ENCODE measurements around the gene TM9SF3. TPM values are rescaled to one million over a fixed set of nuclear protein-coding genes. Genes with fewer than 3 reads are reported as not detected.

Gene TM9SF3
- total and polyA plus RNA-seq, 2 of the 4 experiments (the other 2 are of a cell fraction): 33.7 to 61.8 TPM

DNA sequence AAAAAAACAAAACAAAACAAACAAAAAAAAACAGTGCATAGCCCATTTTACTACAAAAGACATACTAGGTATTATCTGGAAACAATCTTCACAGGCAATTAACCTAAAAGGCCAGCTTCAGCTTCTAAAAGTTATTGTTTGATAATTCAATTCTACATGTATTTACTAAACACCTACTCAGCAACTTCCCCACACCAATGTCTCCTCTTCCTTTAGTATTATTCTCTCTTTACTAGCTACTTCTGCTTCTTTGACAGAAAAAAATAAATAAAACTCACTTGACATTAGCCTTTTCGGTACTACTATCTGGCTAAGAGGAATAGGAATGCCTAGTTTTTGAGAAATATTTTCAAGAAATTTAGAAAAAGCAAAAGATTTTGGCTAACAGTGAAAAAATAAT, 2.8 kb downstream of the TM9SF3 start:
- TF ChIP-seq BHLHE40 (IDR thresholded peaks at IDR 0.05; ENCODE audit: low read depth, low read length) (no peak), RCOR1 (IDR thresholded peaks at IDR 0.05; ENCODE audit: insufficient replicate concordance, low read length) (no peak), FOS (IDR thresholded peaks at IDR 0.05; ENCODE audit: low read depth, low read length) (no peak), RFX5 (IDR thresholded peaks at IDR 0.05; ENCODE audit: low read depth, low read length) (no peak), RAD21 (IDR thresholded peaks at IDR 0.05; ENCODE audit: low read length) (no peak)
- H4K5ac ChIP-seq (ENCODE audit: low read depth, low read length): no peak overlapping the region
- no CpG with 5 or more reads among the region's 1 CpG for WGBS, 2 experiments (ENCODE audit: extremely low coverage in 2 of 2, insufficient read length in 1 of 2)
- intact Hi-C loops (cut with micrococcal nuclease): no loop called here
- H3K27me3 ChIP-seq (ENCODE audit: control insufficient read depth, insufficient read depth, low read length): no peaks in the 10 kb centered on the region
- no peak overlapping the region for H2BK20ac ChIP-seq (ENCODE audit: low read depth, low read length)
- dilution Hi-C loops (cut with HindIII; ENCODE audit: low sequenced_read_pairs, unreplicated experiment): no loop called here
- no peak overlapping the region for H3K4me2 ChIP-seq (ENCODE audit: low read depth, low read length)
- H3K4me3 ChIP-seq (ENCODE audit: insufficient read depth, low read depth, low read length): no peak overlapping the region
- peaks cover 0 to 26% of the 10 kb centered on the region in 2 experiments; a peak in 2 of 4 replicates for H3K79me1 ChIP-seq (ENCODE audit: low read depth in 1 of 2, low read length in 2 of 2)
- no peak overlapping the region for H2BK5ac ChIP-seq (ENCODE audit: low read depth, low read length, poor library complexity, severe bottlenecking)
- H2AFZ ChIP-seq (replicated peaks; ENCODE audit: low read length, poor library complexity): no peak overlapping the region
- H3K36me3 ChIP-seq (ENCODE audit: control insufficient read depth, insufficient read depth, low read length): no peaks in the 10 kb centered on the region; the same call in 1 of the 2 replicates
- ChIA-PET CTCF (interaction anchor here (0.7 kb wide), 1 partner anchor 14 kb away, joined by 7 read pairs; no protein-coding TSS in a partner anchor), POLR2A (ENCODE audit: unreplicated experiment) (no interaction called here)
- H3K23ac ChIP-seq (ENCODE audit: low read depth, low read length): no peak overlapping the region
- H3K4ac ChIP-seq (ENCODE audit: low read depth, low read length): no peak overlapping the region
- BruUV-seq (replicated peaks): no TSS peak
- peaks cover 15% of the 10 kb centered on the region for H3K4me1 ChIP-seq (ENCODE audit: control insufficient read depth, insufficient read depth, low read length)
- H3K9ac ChIP-seq (ENCODE audit: low read depth, low read length): no peak overlapping the region
- no peak overlapping the region for H4K8ac ChIP-seq (ENCODE audit: low read depth in 2 of 2, low read length in 2 of 2)
- no peak overlapping the region for H3K14ac ChIP-seq (replicated peaks; ENCODE audit: low read depth, low read length)
- peaks cover 72% of the 10 kb centered on the region for H4K20me1 ChIP-seq (ENCODE audit: insufficient read depth, low read length)
- no peak overlapping the region for H2AK5ac ChIP-seq (ENCODE audit: low read depth, low read length)
- no peak overlapping the region for H2AK9ac ChIP-seq (replicated peaks; ENCODE audit: low read depth, low read length, poor library complexity)
- H3K18ac ChIP-seq (ENCODE audit: low read depth, low read length): no peak overlapping the region
- H3K9me1 ChIP-seq (ENCODE audit: insufficient read depth, low read length): peaks cover 7% of the 10 kb centered on the region; the same call in 1 of the 2 replicates
- no peak for DNase-seq
- H3K56ac ChIP-seq (ENCODE audit: extremely low read depth, insufficient read depth, low read length): no peak overlapping the region
- no peak overlapping the region for H2BK15ac ChIP-seq (ENCODE audit: low read depth, low read length)
- H2BK120ac ChIP-seq (ENCODE audit: low read depth, low read length): no peak overlapping the region
- H4K91ac ChIP-seq (ENCODE audit: insufficient read depth, low read depth, low read length): no peak overlapping the region
- in situ Hi-C loops (cut with MboI; ENCODE audit: low sequenced_read_pairs): no loop called here
- no peak for ATAC-seq (ENCODE audit: low read depth)
- H3K9me3 ChIP-seq (ENCODE audit: control insufficient read depth, insufficient read depth, low read length): no peaks in the 10 kb centered on the region
- no peak overlapping the region for H3K27ac ChIP-seq (ENCODE audit: insufficient read depth, low read length)
